Astrocyte of the hippocampus (primary cell): Measurements from ENCODE around the gene F8.
"Not testable (repeated sequence)": the region's sequence is repeated elsewhere in the genome, so short reads cannot be mapped to it uniquely, and the experiment has no call there.

Source experiments
- DNase-seq: peaks from one replicate; pipeline ENCODE4 v3.0.0; 2011; ENCODE audit warnings: low read depth, low spot score

Gene F8

GRCh38 chrX:155031657-155032056, 9.1 kb upstream of the F8 start:
- no peak for DNase-seq

GRCh38 chrX:155028877-155029291, 6.4 kb upstream of the F8 start:
- peak; percentile 50 for DNase-seq

GRCh38 chrX:155028129-155028528, 5.6 kb upstream of the F8 start:
- peak; percentile 1 for DNase-seq

- peak; percentile 63 for DNase-seq
Measured at GRCh38 chrX:155027509-155028066, 5.1 kb upstream of the F8 start.

- DNase-seq: peak; percentile 95
Measured at GRCh38 chrX:155026727-155027508, 4.4 kb upstream of the F8 start, which contains the start of gene FUNDC2. Gene FUNDC2 (plus strand): TSS chrX:155026844. CDS start chrX:155026939, 95 bp downstream.

GRCh38 chrX:155026420-155026726, 3.9 kb upstream of the F8 start:
- DNase-seq: no peak

- DNase-seq: no peak
Measured at GRCh38 chrX:155023907-155024833, 1.6 kb upstream of the F8 start.

GRCh38 chrX:155020591-155020990, 1.9 kb downstream of the F8 start:
- DNase-seq: no peak

GRCh38 chrX:155009994-155010472, 12.5 kb downstream of the F8 start:
- DNase-seq: no peak

GRCh38 chrX:155008578-155008977, 13.9 kb downstream of the F8 start:
- not testable (repeated sequence) for DNase-seq

GRCh38 chrX:155006913-155007671, 15.4 kb downstream of the F8 start:
- DNase-seq: not testable (repeated sequence)

- DNase-seq: not testable (repeated sequence)
Measured at GRCh38 chrX:155006379-155006778, 16.1 kb downstream of the F8 start.

- no peak for DNase-seq
Measured at GRCh38 chrX:155005190-155005589, 17.3 kb downstream of the F8 start.

- no peak for DNase-seq
Measured at GRCh38 chrX:155001873-155002272, 20.6 kb downstream of the F8 start.

- no peak for DNase-seq
Measured at GRCh38 chrX:155000841-155001240, 21.7 kb downstream of the F8 start.

- no peak for DNase-seq
Measured at GRCh38 chrX:154998204-154998880, 24.2 kb downstream of the F8 start.

- DNase-seq: no peak
Measured at GRCh38 chrX:154991476-154991875, 31.0 kb downstream of the F8 start.

- no peak for DNase-seq
Measured at GRCh38 chrX:154991039-154991438, 31.5 kb downstream of the F8 start.

- no peak for DNase-seq
Measured at GRCh38 chrX:154990496-154990895, 32.0 kb downstream of the F8 start.

GRCh38 chrX:154988719-154989118, 33.8 kb downstream of the F8 start:
- DNase-seq: no peak

GRCh38 chrX:154987940-154988339, 34.6 kb downstream of the F8 start:
- no peak for DNase-seq
